Prostate gland (tissue), 2 donors: ENCODE results near the gene ALDH9A1.

Source experiments
- CTCF ChIP-seq, 4 experiments: fragments of 200-600 bp in 2 of 4; fragments of 450-650 bp in 2 of 4; sonication (generic) in 2 of 4; IDR thresholded peaks; 1 replicate in 3 of 4; 2 replicates in 1 of 4; pipeline ENCODE4 v1.5.1; 2016 to 2019; ENCODE audit warnings: antibody characterized with exemption in 4 of 4, mild to moderate bottlenecking in 2 of 4, moderate library complexity in 2 of 4
- POLR2A ChIP-seq: fragments of 450-650 bp; IDR thresholded peaks from one replicate; pipeline ENCODE4 v1.6.1; 2016; ENCODE audit warnings: antibody characterized with exemption, mild to moderate bottlenecking
- POLR2AphosphoS5 ChIP-seq: sonication (generic); formaldehyde crosslinking; IDR thresholded peaks from one replicate; pipeline ENCODE4 v1.6.1; 2017; ENCODE audit warnings: antibody characterized with exemption

- no peak for TF ChIP-seq CTCF (IDR thresholded peaks at IDR 0.05)
- TF ChIP-seq POLR2AphosphoS5, result no peak
- no peak for TF ChIP-seq POLR2A
Measured at GRCh38 chr1:165680303-165680702, 18.1 kb downstream of the ALDH9A1 start.
